ENCODE measurements around the gene ZNF365. TPM values are rescaled to one million over a fixed set of nuclear protein-coding genes. Genes with fewer than 3 reads are reported as not detected.

The ZNF365 gene
- total RNA-seq, 1 experiment from 2014 or later, result 22.8 TPM

GRCh38 chr10:62451611-62451975 is 77.4 kb downstream of the ZNF365 start:
- TF ChIP-seq SIN3A (IDR thresholded peaks at IDR 0.05; ENCODE audit: borderline replicate concordance, insufficient read depth, low read depth, low read length), result no peak
- no peak for TF ChIP-seq REST (IDR thresholded peaks at IDR 0.05; ENCODE audit: insufficient read depth in 1 of 2, low read depth in 2 of 2, low read length in 1 of 2)
- TF ChIP-seq TCF7L2 (IDR thresholded peaks at IDR 0.05; ENCODE audit: low read depth, low read length), result no peak
- TF ChIP-seq CTCF (IDR thresholded peaks at IDR 0.05), result no peak
- TF ChIP-seq POLR2AphosphoS5 (IDR thresholded peaks at IDR 0.05; ENCODE audit: low read depth, low read length), result no peak
- Histone ChIP-seq H3K9me3 (ENCODE audit: control insufficient read depth, insufficient read depth, low read depth, low read length) (no peaks in the 10 kb centered on the region), H3K36me3 (ENCODE audit: control insufficient read depth, insufficient read depth, low read length) (no peaks in the 10 kb centered on the region), H3K4me1 (ENCODE audit: control insufficient read depth, insufficient read depth, low read length) (0 out of 2 replicates have a peak, but pooled peaks cover 8% of the 10 kb centered on the region), H3K27ac (ENCODE audit: low read length) (no peak overlapping the region), H3K4me3 (ENCODE audit: low read depth in 2 of 2, low read length in 2 of 2) (no peak overlapping the region), H3K27me3 (ENCODE audit: control insufficient read depth, insufficient read depth, low read length) (no peaks in the 10 kb centered on the region)
- in situ Hi-C loops (cut with HindIII; ENCODE audit: low pct_unique_long_range_greater_than_20kb, low sequenced_read_pairs) (no loop called here), intact Hi-C loops (cut with micrococcal nuclease; ENCODE audit: unreplicated experiment) (no loop called here)
- no TSS peak for BruUV-seq (replicated peaks)
- ChIA-PET POLR2A (interaction anchor here (0.6 kb wide), 1 partner anchor 546 kb away, joined by 3 read pairs; no protein-coding TSS in a partner anchor), CTCF (interaction anchor here (0.5 kb wide), 1 partner anchor 38 kb away, joined by 4 read pairs; no protein-coding TSS in a partner anchor)
- no peak for DNase-seq (ENCODE audit: low read depth, low spot score)
- ATAC-seq, result no peak

Other genes with a start within 250 kb of the ZNF365 start
- gene RTKN2, start 105.5 kb upstream of the ZNF365 start, total RNA-seq (2021; ENCODE audit: unreplicated experiment), result 21.3 TPM

Measured in Panc1 (cell line).